H54 (cell line): Measurements from ENCODE around the gene RPGRIP1L.
A peak's percentile ranks its signal among the peaks of the same experiment; 100 is the strongest.
"Not testable (repeated sequence)": the region's sequence is repeated elsewhere in the genome, so short reads cannot be mapped to it uniquely, and the experiment has no call there.

ENCODE experiments used
- DNase-seq: peaks from one replicate; pipeline ENCODE4 v3.0.0; 2011; ENCODE audit warnings: low spot score, mixed read lengths; ENCODE audit not compliant: insufficient read length
- FAIRE-seq: peaks from 3 replicates; lab custom pipeline; 2011; peaks lifted over from hg19 to GRCh38; lab: Jason Lieb, UNC
- POLR2A ChIP-seq: IDR thresholded peaks from 2 replicates; pipeline ENCODE4 v1.6.1; 2011; ENCODE audit warnings: low read depth, mild to moderate bottlenecking, low read length

RPGRIP1L gene

GRCh38 chr16:53690771-53691170 is 12.9 kb downstream of the RPGRIP1L start:
- FAIRE-seq = no peak
- no peak for TF ChIP-seq POLR2A
- no peak for DNase-seq

GRCh38 chr16:53689636-53690035 is 14.0 kb downstream of the RPGRIP1L start:
- TF ChIP-seq POLR2A = no peak
- no peak for FAIRE-seq

GRCh38 chr16:53686710-53687109 is 16.9 kb downstream of the RPGRIP1L start:
- DNase-seq = no peak
- no peak for FAIRE-seq
- no peak for TF ChIP-seq POLR2A

More at GRCh38 chr16:53689636-53690035, 14.0 kb downstream of the RPGRIP1L start:
- no peak for DNase-seq

- not testable (repeated sequence) for DNase-seq, FAIRE-seq
Measured at GRCh38 chr16:53685334-53685733, 18.3 kb downstream of the RPGRIP1L start.

- DNase-seq = no peak
- no peak for FAIRE-seq
- TF ChIP-seq POLR2A = no peak
Measured at GRCh38 chr16:53681354-53681753, 22.3 kb downstream of the RPGRIP1L start.

- DNase-seq (no peak), FAIRE-seq (no peak)
- no peak for TF ChIP-seq POLR2A
Measured at GRCh38 chr16:53680756-53681155, 22.9 kb downstream of the RPGRIP1L start.

- no peak for TF ChIP-seq POLR2A
- DNase-seq (no peak), FAIRE-seq (no peak)
Measured at GRCh38 chr16:53678756-53679343, 24.8 kb downstream of the RPGRIP1L start.

GRCh38 chr16:53678155-53678554 is 25.5 kb downstream of the RPGRIP1L start:
- DNase-seq (no peak), FAIRE-seq (no peak)
- TF ChIP-seq POLR2A = no peak

GRCh38 chr16:53673189-53673588 is 30.5 kb downstream of the RPGRIP1L start:
- no peak for FAIRE-seq
- no peak for DNase-seq

GRCh38 chr16:53672461-53672860 is 31.2 kb downstream of the RPGRIP1L start:
- FAIRE-seq (no peak), DNase-seq (no peak)
- no peak for TF ChIP-seq POLR2A

More at GRCh38 chr16:53673189-53673588, 30.5 kb downstream of the RPGRIP1L start:
- TF ChIP-seq POLR2A = no peak

- no peak for DNase-seq
- no peak for FAIRE-seq
- no peak for TF ChIP-seq POLR2A
Measured at GRCh38 chr16:53668869-53669268, 34.8 kb downstream of the RPGRIP1L start.

GRCh38 chr16:53666786-53667415 is 36.8 kb downstream of the RPGRIP1L start:
- no peak for TF ChIP-seq POLR2A
- FAIRE-seq (peak; percentile 38), DNase-seq (no peak)

- peak; percentile 68 for FAIRE-seq
- no peak for TF ChIP-seq POLR2A
- no peak for DNase-seq
Measured at GRCh38 chr16:53664724-53665345, 38.8 kb downstream of the RPGRIP1L start.

GRCh38 chr16:53662072-53662471 is 41.6 kb downstream of the RPGRIP1L start:
- no peak for DNase-seq
- FAIRE-seq = no peak
- TF ChIP-seq POLR2A = no peak
